HUES6 (cell line): ENCODE data around the gene ITGA2B.

Source experiments
- H3K27ac ChIP-seq: 2 replicates; pipeline ENCODE4 v1.7.0; 2013; ENCODE audit warnings: low read depth, mild to moderate bottlenecking, low read length, inconsistent platforms
- H3K27me3 ChIP-seq: 2 replicates; pipeline ENCODE4 v1.6.1; 2013; ENCODE audit warnings: low read length; ENCODE audit not compliant: control insufficient read depth, insufficient read depth
- H3K36me3 ChIP-seq: 2 replicates; pipeline ENCODE4 v1.6.1; 2013; ENCODE audit warnings: low read length; ENCODE audit not compliant: control insufficient read depth, insufficient read depth
- H3K4me1 ChIP-seq: 2 replicates; pipeline ENCODE4 v1.6.1; 2013; ENCODE audit warnings: low read length; ENCODE audit not compliant: control insufficient read depth, insufficient read depth
- H3K4me3 ChIP-seq: 2 replicates; pipeline ENCODE4 v1.5.1; 2013; ENCODE audit warnings: low read depth, low read length
- H3K9ac ChIP-seq: one replicate; pipeline ENCODE4 v1.6.1; 2013; ENCODE audit warnings: mild to moderate bottlenecking, low read length
- H3K9me3 ChIP-seq: 2 replicates; pipeline ENCODE4 v1.6.1; 2013; ENCODE audit warnings: low read depth, low read length; ENCODE audit not compliant: control insufficient read depth, insufficient read depth

Gene ITGA2B

DNA sequence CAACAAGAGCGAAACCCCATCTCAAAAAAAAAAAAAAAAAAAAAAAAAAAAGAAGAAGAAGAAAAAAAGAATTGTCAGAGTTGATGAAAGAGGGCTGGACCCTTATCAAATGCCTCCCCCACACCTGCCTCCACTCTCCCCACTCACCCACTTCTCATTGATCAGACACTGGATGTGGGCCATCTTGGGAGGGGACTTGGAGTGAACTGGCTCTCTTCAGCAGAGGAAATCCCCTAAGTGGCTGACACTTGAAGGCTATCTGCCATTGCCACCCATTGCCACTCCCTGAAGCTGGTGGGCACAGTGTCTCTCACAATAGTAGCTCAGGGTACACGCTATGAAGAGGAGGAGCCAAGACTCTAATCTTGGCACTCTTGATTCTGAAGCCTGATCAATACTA lies 1.6 kb downstream of the ITGA2B start:
- Histone ChIP-seq H3K4me3 (no peak overlapping the region), H3K9me3 (no peaks in the 10 kb centered on the region), H3K4me1 (peaks cover 10% of the 10 kb centered on the region), H3K27me3 (peaks cover 34% of the 10 kb centered on the region), H3K36me3 (no peaks in the 10 kb centered on the region), H3K27ac (no peak overlapping the region), H3K9ac (no peak overlapping the region)

DNA sequence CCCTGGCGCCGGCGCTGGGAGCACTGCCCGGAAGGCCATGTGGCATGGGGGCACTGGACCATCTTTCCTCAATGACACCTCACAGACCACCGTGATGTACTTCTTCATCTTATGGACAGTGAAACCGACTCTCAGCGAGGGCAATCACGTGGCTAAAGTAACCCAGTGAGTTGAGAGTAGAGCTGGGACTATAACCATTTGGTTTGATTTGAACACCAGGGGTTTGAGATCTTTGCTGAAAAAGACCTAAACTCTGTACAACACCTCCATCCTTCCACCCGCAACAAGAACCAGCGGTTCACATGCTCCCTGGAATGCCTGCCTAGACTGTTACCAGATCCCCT lies 3.3 kb downstream of the ITGA2B start:
- Histone ChIP-seq H3K4me3 (peak overlapping the region; percentile 77), H3K27me3 (peaks cover 36% of the 10 kb centered on the region), H3K27ac (no peak overlapping the region)

DNA sequence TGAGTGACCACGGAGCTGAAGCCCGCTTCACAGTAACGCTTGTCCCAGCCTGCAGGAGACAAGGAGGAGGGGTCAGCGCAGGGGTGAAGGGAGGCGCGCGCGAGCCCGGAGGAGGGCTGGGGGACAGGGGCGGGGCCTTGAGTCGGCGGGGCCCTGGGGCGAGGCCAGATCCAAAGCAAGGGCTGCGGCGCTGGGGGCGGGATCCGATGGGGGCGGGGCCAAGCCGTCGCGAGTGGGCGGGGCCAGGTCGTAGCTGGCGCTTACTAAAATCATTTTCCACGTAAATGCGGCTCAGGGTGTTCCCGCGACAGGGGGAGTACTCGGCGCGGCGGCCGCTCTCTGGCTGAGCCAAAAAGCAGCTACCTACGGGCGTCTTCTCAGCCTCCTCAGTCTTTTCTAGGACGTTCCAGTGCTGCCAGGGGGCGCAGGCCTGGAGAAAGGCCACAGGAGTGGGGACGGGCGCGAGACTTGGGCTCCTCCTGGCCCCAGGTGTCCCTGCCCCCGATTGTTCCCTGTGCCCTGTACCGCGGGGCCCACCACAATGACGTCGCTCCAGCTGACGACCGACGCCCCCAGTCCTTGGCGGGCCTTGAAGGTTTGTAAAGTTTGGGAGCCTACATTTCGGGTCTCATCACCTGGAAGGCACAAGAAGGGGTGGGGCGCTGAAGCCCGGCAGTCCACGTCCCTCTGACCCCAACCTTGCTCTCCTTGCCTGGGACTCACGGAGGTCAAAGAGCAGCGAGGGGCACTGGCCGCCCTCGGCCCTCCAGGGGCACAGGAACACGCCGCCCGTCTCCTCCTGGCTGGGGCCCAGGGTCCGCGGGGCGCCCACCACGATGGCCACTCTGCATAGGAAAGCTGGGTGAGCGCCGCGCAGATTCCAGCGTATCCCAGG lies 3.9 kb downstream of the ITGA2B start:
- H3K4me1 ChIP-seq = peaks cover 10% of the 10 kb centered on the region
- peak overlapping the region; percentile 56 for H3K9ac ChIP-seq
- peak overlapping the region; percentile 77 for H3K4me3 ChIP-seq
- H3K36me3 ChIP-seq = no peaks in the 10 kb centered on the region
- no peaks in the 10 kb centered on the region for H3K9me3 ChIP-seq
- H3K27me3 ChIP-seq = peaks cover 36% of the 10 kb centered on the region
- no peak overlapping the region for H3K27ac ChIP-seq

More for the DNA sequence above, 3.3 kb downstream of the ITGA2B start:
- no peaks in the 10 kb centered on the region for H3K9me3 ChIP-seq
- H3K36me3 ChIP-seq = no peaks in the 10 kb centered on the region
- H3K4me1 ChIP-seq = peaks cover 10% of the 10 kb centered on the region
- no peak overlapping the region for H3K9ac ChIP-seq

DNA sequence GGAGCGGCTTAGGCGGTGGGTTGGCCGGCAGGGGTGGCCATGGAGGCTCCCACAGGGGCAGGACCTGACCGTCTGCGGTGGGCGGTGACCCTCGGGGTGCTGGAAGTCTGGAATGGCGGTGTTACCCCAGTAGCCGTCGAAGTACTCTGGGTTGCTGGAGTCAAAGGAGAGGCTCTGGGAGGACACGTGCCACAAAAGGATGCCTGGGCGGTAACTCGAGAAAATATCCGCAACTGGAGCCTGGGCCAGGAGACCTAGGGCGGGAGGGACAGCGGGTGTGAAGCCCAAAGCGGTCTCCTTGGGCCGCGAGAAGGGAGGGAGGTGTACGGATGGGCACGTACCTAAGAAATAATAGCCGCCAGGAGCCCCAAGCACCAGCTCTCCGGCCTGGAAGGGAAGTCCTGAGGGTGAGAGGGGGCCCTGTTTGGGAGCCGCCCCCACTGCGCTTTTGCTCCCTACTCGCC lies 4.6 kb downstream of the ITGA2B start:
- no peaks in the 10 kb centered on the region for H3K36me3 ChIP-seq
- no peak overlapping the region for H3K27ac ChIP-seq
- H3K9me3 ChIP-seq = no peaks in the 10 kb centered on the region
- H3K9ac ChIP-seq = peak overlapping the region; percentile 50
- H3K4me3 ChIP-seq = peak overlapping the region; percentile 77
- H3K4me1 ChIP-seq = peaks cover 10% of the 10 kb centered on the region
- peaks cover 36% of the 10 kb centered on the region for H3K27me3 ChIP-seq

DNA sequence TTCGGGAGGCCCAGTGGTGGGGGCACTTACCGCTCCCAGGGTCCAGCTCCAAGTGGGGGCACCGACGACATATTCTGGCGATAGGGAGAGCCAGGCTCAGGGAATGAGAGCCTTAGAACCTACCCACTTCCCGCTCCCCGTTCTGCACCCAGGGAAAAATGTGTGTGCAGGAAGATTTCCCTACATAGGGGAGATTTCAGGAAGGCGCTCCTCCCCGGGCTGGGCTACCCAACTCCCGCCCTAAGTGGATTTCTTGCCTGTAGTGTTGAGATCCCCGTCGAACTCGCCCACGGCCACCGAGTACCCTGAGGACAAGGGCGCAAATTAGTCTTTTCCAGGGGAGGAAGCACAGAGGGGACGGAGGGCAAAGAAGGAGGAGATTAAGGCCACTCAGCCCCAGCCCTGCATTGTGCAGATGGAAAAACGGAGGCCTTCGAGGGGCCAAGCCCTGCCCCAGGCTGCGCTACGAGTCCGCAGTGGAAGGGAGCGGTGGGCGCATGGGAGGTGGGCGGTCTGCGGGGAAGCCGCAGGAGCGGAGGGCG lies 5.1 kb downstream of the ITGA2B start:
- Histone ChIP-seq H3K27ac (no peak overlapping the region), H3K9me3 (no peaks in the 10 kb centered on the region), H3K4me3 (peak overlapping the region; percentile 77), H3K4me1 (peaks cover 10% of the 10 kb centered on the region), H3K36me3 (no peaks in the 10 kb centered on the region), H3K27me3 (peaks cover 36% of the 10 kb centered on the region), H3K9ac (peak overlapping the region; percentile 50)

DNA sequence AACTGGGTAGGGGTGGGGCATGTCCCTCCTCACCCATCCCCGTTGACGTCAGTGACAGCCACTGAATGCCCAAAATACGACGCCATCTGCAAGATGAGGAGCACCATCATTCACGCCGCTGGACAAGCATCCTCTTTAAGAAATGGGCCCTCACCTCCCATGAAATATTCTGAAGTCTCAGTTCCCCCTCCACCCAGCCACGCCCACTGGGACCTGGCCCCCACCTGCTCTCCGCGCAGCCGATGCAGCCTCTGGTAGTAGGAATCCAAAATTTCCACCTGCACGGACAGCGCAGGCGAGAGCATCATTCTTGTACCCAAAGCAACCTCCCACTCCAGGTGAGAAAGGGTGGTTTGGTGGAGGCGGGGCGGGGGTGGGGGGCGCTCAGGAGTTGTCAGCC lies 5.6 kb downstream of the ITGA2B start:
- Histone ChIP-seq H3K4me1 (peaks cover 10% of the 10 kb centered on the region), H3K9ac (no peak overlapping the region), H3K27me3 (peaks cover 36% of the 10 kb centered on the region), H3K4me3 (no peak overlapping the region), H3K27ac (no peak overlapping the region), H3K36me3 (no peaks in the 10 kb centered on the region), H3K9me3 (no peaks in the 10 kb centered on the region)

DNA sequence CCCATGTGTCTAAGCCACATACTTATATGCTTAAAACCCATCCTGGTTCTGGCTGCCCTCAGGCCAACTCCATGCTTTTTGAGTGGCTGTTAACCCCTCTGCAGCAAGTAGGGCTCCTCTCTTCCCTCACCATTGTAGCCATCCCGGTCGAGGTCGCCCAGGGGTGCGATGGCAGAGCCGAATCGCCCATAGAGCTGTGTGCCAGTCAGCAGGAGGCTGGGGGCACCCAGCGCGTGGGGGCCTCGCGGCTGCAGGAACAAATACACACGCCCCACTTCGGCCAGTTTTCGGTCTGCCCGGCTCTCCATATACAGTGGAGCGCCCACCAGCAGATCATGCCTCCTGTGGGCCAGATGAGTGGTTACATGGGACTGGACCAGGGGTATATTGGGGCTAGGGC lies 6.1 kb downstream of the ITGA2B start:
- Histone ChIP-seq H3K9me3 (no peaks in the 10 kb centered on the region), H3K27ac (no peak overlapping the region), H3K27me3 (peaks cover 36% of the 10 kb centered on the region), H3K36me3 (no peaks in the 10 kb centered on the region), H3K9ac (no peak overlapping the region), H3K4me3 (no peak overlapping the region), H3K4me1 (peaks cover 10% of the 10 kb centered on the region)

DNA sequence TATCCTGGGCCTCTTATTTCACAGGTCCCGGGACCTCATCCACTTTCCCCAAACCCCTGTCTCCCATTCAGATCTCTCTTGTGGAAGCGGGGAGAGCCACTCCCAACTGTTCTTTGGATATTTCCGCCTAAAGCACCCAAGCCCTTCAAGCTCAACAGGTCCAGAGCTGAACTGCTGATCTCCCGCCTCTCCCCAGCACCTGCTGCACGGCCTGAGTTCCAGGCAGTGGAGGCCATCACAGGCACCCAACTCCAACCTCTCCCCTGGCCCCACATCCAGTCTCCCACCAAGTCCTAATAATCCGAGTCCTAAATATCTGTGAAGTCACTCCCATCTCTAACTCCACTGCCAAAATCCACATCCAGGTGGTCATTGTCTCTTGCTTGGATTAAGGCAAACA lies 6.5 kb downstream of the ITGA2B start:
- Histone ChIP-seq H3K9ac (no peak overlapping the region), H3K36me3 (no peaks in the 10 kb centered on the region), H3K4me3 (no peak overlapping the region), H3K4me1 (peaks cover 10% of the 10 kb centered on the region), H3K27me3 (peaks cover 36% of the 10 kb centered on the region), H3K9me3 (no peaks in the 10 kb centered on the region), H3K27ac (no peak overlapping the region)

DNA sequence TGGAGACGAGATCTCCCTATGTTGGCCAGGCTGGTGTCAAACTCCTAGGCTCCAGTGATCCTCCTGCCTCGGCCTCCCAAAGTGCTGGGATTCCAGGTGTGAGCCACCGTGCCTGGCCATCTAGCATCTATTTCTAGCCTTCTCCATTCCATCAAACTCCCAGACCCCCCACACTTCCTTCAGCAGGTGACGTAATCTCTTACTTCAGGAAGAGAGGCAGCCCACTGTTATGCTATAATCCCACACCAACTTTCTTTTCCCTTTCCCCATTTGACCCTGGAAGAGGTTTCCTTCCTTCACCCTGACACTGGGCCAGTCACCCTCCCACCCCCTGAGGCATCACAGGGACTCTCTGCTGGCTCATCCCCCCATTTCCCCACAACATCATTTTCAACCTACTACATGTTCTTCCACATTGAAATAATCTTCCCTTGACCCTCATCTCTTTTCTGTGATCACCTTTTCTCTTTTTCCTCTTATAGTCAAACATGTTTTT lies 7.6 kb downstream of the ITGA2B start:
- peaks cover 10% of the 10 kb centered on the region for H3K4me1 ChIP-seq
- H3K9me3 ChIP-seq = no peaks in the 10 kb centered on the region

DNA sequence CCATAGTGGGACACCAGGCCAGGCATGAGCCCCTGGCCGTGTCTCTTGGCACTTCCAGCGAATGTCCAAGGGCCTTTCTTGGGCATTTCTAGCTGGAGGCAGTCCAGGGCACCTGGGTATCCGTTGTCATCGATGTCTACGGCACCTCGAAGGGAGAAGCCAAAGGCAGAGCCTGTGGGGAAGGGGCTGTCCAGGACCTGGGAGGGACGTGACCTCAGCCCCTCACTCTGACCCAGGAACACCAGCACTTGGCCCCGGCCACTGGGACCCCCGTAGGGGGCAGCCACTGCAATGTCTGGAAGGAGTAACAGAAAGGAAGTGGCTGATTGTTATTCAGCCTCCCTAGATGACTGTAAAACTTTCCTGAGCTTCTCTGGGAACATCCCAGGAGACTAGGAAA lies 8.7 kb downstream of the ITGA2B start:
- no peak overlapping the region for H3K9ac ChIP-seq
- no peak overlapping the region for H3K27ac ChIP-seq
- no peaks in the 10 kb centered on the region for H3K9me3 ChIP-seq
- H3K4me1 ChIP-seq = peaks cover 13% of the 10 kb centered on the region
- peaks cover 29% of the 10 kb centered on the region for H3K27me3 ChIP-seq
- H3K36me3 ChIP-seq = no peaks in the 10 kb centered on the region
- H3K4me3 ChIP-seq = no peak overlapping the region

More for the DNA sequence above, 7.6 kb downstream of the ITGA2B start:
- H3K9ac ChIP-seq = no peak overlapping the region
- H3K4me3 ChIP-seq = no peak overlapping the region
- no peak overlapping the region for H3K27ac ChIP-seq
- H3K27me3 ChIP-seq = peaks cover 36% of the 10 kb centered on the region
- H3K36me3 ChIP-seq = no peaks in the 10 kb centered on the region

DNA sequence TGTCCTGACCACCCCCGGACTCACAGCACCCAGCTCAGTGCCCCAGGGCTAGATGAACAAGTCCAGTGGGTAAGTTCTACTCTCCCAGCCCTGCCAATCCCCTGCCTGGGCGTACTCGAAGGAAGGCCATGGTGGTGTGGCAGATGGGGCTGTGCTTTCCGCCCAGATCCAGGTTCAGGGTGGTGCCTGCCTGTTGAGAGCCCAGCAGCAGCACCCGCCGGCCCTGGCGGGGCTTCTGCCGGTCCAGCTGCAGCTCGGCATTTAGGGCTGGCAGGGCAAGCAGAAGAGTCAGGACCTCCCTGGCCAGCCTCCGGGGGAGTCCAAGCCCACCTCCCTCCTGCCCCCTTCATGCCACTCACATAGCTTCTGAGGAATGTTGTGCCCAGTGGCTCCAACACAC lies 9.6 kb downstream of the ITGA2B start:
- Histone ChIP-seq H3K27me3 (peaks cover 23% of the 10 kb centered on the region), H3K27ac (no peak overlapping the region), H3K36me3 (no peaks in the 10 kb centered on the region), H3K9ac (no peak overlapping the region), H3K4me3 (no peak overlapping the region), H3K4me1 (peaks cover 18% of the 10 kb centered on the region), H3K9me3 (no peaks in the 10 kb centered on the region)
